Brain microvascular endothelial cell (primary cell): ENCODE results near the gene TUT1.
A peak's percentile ranks its signal among the peaks of the same experiment; 100 is the strongest.
"Not testable (repeated sequence)": the region's sequence is repeated elsewhere in the genome, so short reads cannot be mapped to it uniquely, and the experiment has no call there.

Experiments used
- DNase-seq: peaks from one replicate; pipeline ENCODE4 v3.0.0-alpha.2; 2020
- H3K27ac ChIP-seq: fragments of 250-450 bp; sonication (Bioruptor Pico); 2 replicates; pipeline ENCODE4 v1.5.1; 2020; ENCODE audit warnings: mild to moderate bottlenecking, moderate library complexity
- H3K27me3 ChIP-seq: fragments of 250-450 bp; sonication (Bioruptor Pico); replicated peaks from 2 replicates; pipeline ENCODE4 v1.5.1; 2020; ENCODE audit warnings: mild to moderate bottlenecking
- H3K36me3 ChIP-seq: fragments of 250-450 bp; sonication (Bioruptor Pico); replicated peaks from 2 replicates; pipeline ENCODE4 v1.5.1; 2020; ENCODE audit warnings: mild to moderate bottlenecking
- H3K4me3 ChIP-seq: 2 replicates; pipeline ENCODE4 v1.5.1; 2011; ENCODE audit warnings: low read depth, mild to moderate bottlenecking, control low read depth, low read length, moderate library complexity
- CTCF ChIP-seq: IDR thresholded peaks from 2 replicates; pipeline ENCODE4 v1.5.1; 2011; ENCODE audit warnings: low read depth, mild to moderate bottlenecking, moderate library complexity, low read length, control low read depth, inconsistent platforms; ENCODE audit errors: missing control alignments
- in situ Hi-C: cut with HindIII; loops from 2 replicates; pipeline ENCODE4 v1.10.0; 2017; ENCODE audit warnings: low sequenced_read_pairs, low pct_ligation_motif_present

Gene TUT1

DNA sequence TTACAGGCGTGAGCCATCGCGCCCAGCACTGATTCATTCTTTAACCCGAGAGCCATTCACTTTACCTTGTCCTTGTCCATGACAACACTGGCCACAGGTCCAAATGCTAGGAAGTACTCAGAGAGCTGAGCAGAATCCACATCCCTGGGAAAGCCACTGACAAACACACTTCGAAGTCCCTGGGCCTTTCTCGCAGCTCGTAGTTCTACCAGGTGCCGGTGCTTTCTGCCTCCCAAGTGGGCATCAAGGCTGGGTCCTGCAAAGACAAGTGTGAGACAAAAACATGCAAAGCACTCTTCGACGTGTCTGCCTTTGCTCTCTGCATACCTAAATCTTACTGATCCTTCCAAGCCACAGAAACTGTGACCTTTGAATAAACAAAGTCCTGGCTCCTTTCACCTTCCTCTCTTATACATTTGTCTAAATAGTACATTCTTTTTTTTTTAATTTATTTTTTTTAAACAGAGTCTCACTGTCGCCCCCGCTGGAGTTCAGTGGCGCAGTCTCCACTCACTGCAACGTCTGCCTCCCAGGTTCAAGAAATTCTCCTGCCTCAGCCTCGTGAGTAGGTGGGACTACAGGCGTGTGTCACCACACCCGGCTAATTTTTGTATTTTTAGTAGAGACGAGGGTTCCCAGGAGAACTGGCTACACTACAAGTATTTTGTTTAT, 2.2 kb downstream of the TUT1 start:
- peak; percentile 64 for TF ChIP-seq CTCF
- no peak overlapping the region for H3K4me3 ChIP-seq
- in situ Hi-C loops: no loop called here
- H3K27ac ChIP-seq: no peak overlapping the region
- peak; percentile 50 for DNase-seq
- H3K27me3 ChIP-seq: no peaks in the 10 kb centered on the region
- H3K36me3 ChIP-seq: peaks cover 30% of the 10 kb centered on the region

DNA sequence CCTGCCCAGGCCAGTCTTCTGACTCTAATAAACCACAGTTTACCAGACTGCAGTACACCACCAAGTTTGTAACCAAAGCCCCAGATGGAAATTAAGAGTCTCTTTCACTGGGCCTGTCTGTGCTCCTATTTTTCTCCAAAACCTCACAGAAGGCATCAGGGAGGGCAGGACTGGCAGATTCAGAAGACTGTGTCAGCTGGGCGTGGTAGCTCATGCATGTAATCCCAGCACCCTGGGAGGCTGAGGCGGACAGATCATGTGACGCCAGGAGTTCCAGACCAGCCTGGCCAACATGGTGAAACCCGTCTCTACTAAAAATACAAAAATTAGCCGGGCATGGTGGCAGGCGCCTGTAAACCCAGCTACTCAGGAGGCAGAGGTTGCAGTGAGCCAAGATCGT, 6.0 kb downstream of the TUT1 start:
- DNase-seq, H3K27ac ChIP-seq, H3K4me3 ChIP-seq, in situ Hi-C loops, H3K27me3 ChIP-seq: not testable (repeated sequence)
- H3K36me3 ChIP-seq: peaks cover 28% of the 10 kb centered on the region

DNA sequence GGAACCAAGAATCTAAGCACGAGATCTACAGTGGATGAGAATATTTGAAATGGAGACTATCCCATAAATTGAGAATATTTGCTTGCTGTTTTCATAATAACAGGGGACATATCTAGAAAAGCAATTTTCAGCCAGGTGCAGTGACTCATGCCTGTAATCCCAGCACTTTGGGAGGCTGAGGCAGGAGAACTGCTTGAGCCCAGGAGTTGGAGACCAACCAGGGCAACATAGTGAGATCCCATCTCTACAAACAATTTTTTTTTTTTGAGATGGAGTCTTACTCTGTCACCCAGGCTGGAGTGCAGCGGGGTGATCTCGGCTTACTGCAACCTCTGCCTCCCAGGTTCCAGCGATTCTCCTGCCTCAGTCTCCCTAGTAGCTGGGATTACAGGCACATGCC, 9.6 kb downstream of the TUT1 start:
- H3K4me3 ChIP-seq, H3K27me3 ChIP-seq, DNase-seq, H3K27ac ChIP-seq, in situ Hi-C loops: not testable (repeated sequence)
- H3K36me3 ChIP-seq: peaks cover 28% of the 10 kb centered on the region

GRCh38 chr11:62580959-62581715, 10.2 kb downstream of the TUT1 start:
- DNase-seq: no peak
- peaks cover 22% of the 10 kb centered on the region for H3K36me3 ChIP-seq
- in situ Hi-C loops: no loop called here
- H3K4me3 ChIP-seq: no peak overlapping the region
- H3K27me3 ChIP-seq: no peaks in the 10 kb centered on the region
- TF ChIP-seq CTCF: no peak
- H3K27ac ChIP-seq: no peak overlapping the region

- Histone ChIP-seq H3K27ac (no peak overlapping the region), H3K4me3 (no peak overlapping the region), H3K36me3 (peaks cover 20% of the 10 kb centered on the region), H3K27me3 (no peaks in the 10 kb centered on the region)
- DNase-seq: no peak
- no peak for TF ChIP-seq CTCF
- in situ Hi-C loops: no loop called here
These were observed 12.1 kb downstream of the TUT1 start for GRCh38 chr11:62579252-62579651.

- Histone ChIP-seq H3K36me3 (peaks cover 20% of the 10 kb centered on the region), H3K27ac (no peak overlapping the region), H3K4me3 (no peak overlapping the region), H3K27me3 (no peaks in the 10 kb centered on the region)
- no peak for TF ChIP-seq CTCF
- in situ Hi-C loops: no loop called here
- DNase-seq: no peak
These were observed 12.8 kb downstream of the TUT1 start for GRCh38 chr11:62578541-62578940.
